HEK293 (cell line): ENCODE data around the gene RPL10.

Experiments
- CTCF ChIP-seq: fragments of 450-650 bp; formaldehyde crosslinking; IDR thresholded peaks from 2 replicates; pipeline ENCODE4 v1.5.1; 2016; ENCODE audit warnings: missing biosample characterization, missing genetic modification characterization
- INSM2 ChIP-seq: fragments of 450-650 bp; formaldehyde crosslinking; IDR thresholded peaks from 2 replicates; pipeline ENCODE4 v1.5.1; 2016; ENCODE audit warnings: missing biosample characterization, missing genetic modification characterization
- YY1 ChIP-seq: fragments of 450-650 bp; formaldehyde crosslinking; IDR thresholded peaks from 2 replicates; pipeline ENCODE4 v1.5.1; 2018; ENCODE audit warnings: missing biosample characterization, missing genetic modification characterization
- ZBTB11 ChIP-seq: fragments of 450-650 bp; formaldehyde crosslinking; conservative IDR thresholded peaks from 2 replicates; pipeline ENCODE4 v1.5.1; 2016; ENCODE audit warnings: low read depth, missing biosample characterization, missing genetic modification characterization
- ZBTB26 ChIP-seq: fragments of 450-650 bp; formaldehyde crosslinking; optimal IDR thresholded peaks from 2 replicates; pipeline ENCODE3; 2016; ENCODE audit warnings: missing biosample characterization, mild to moderate bottlenecking, missing genetic modification characterization
- ZBTB48 ChIP-seq: fragments of 450-650 bp; formaldehyde crosslinking; IDR thresholded peaks from 2 replicates; pipeline ENCODE4 v1.5.1; 2016; ENCODE audit warnings: missing biosample characterization, missing genetic modification characterization
- ZBTB6 ChIP-seq: fragments of 450-650 bp; formaldehyde crosslinking; IDR thresholded peaks from 2 replicates; pipeline ENCODE4 v1.5.1; 2017; ENCODE audit warnings: missing biosample characterization, missing genetic modification characterization
- ZFP69B ChIP-seq: fragments of 450-650 bp; formaldehyde crosslinking; IDR thresholded peaks from 2 replicates; pipeline ENCODE4 v1.5.1; 2016; ENCODE audit warnings: missing biosample characterization, missing genetic modification characterization
- ZNF513 ChIP-seq: fragments of 450-650 bp; IDR thresholded peaks from 2 replicates; pipeline ENCODE4 v1.5.1; 2018; ENCODE audit warnings: missing biosample characterization, missing genetic modification characterization
- ZNF580 ChIP-seq: fragments of 450-650 bp; formaldehyde crosslinking; IDR thresholded peaks from 2 replicates; pipeline ENCODE4 v1.5.1; 2016; ENCODE audit warnings: missing biosample characterization, missing genetic modification characterization
- ZNF585B ChIP-seq: fragments of 450-650 bp; formaldehyde crosslinking; IDR thresholded peaks from 2 replicates; pipeline ENCODE4 v1.5.1; 2016; ENCODE audit warnings: missing biosample characterization, missing genetic modification characterization
- ZNF654 ChIP-seq: fragments of 450-650 bp; formaldehyde crosslinking; IDR thresholded peaks from 2 replicates; pipeline ENCODE4 v1.5.1; 2016; ENCODE audit warnings: low read depth, missing biosample characterization, missing genetic modification characterization
- ZNF830 ChIP-seq: fragments of 450-650 bp; IDR thresholded peaks from 2 replicates; pipeline ENCODE4 v1.5.0; 2018; ENCODE audit warnings: missing biosample characterization, missing genetic modification characterization, low read depth, mild to moderate bottlenecking, moderate library complexity
- ZSCAN4 ChIP-seq: fragments of 450-650 bp; formaldehyde crosslinking; IDR thresholded peaks from 2 replicates; pipeline ENCODE4 v1.5.1; 2017; ENCODE audit warnings: missing biosample characterization, missing genetic modification characterization

GRCh38 chrX:154409222-154409871, 11.2 kb downstream of the RPL10 start, which contains the start of gene DNASE1L1:
- TF ChIP-seq ZFP69B (tag by site-specific recombination): no peak
- no peak for TF ChIP-seq CTCF (tag by site-specific recombination)
- TF ChIP-seq ZNF830: no peak
- no peak for TF ChIP-seq YY1 (tag by site-specific recombination)
- no peak for TF ChIP-seq ZSCAN4 (tag by site-specific recombination)
- TF ChIP-seq ZBTB48 (tag by site-specific recombination): no peak
- TF ChIP-seq ZNF585B (tag by site-specific recombination): no peak
- no peak for TF ChIP-seq INSM2 (tag by site-specific recombination)
- no peak for TF ChIP-seq ZNF654 (tag by site-specific recombination)
- TF ChIP-seq ZBTB11 (tag by site-specific recombination): no peak
- TF ChIP-seq ZNF580: no peak
- no peak for TF ChIP-seq ZBTB6 (tag by site-specific recombination)
- TF ChIP-seq ZBTB26 (tag by site-specific recombination): no peak
- no peak for TF ChIP-seq ZNF513
